K562 (cell line): ENCODE results near the gene DOLPP1. TPM values are rescaled to one million over a fixed set of nuclear protein-coding genes. Genes with fewer than 3 reads are reported as not detected.

Experiments
- ARNT ChIP-seq, 2 experiments: fragments of 450-650 bp; IDR thresholded peaks; 2 replicates each; pipeline ENCODE4 v1.6.1; 2016; ENCODE audit warnings: mild to moderate bottlenecking in 1 of 2
- CHD7 ChIP-seq: fragments of 200-600 bp; sonication (generic); IDR thresholded peaks from one replicate; pipeline ENCODE4 v1.6.1; 2012; ENCODE audit warnings: mild to moderate bottlenecking, low read depth, low read length, inconsistent platforms
- FUS ChIP-seq: fragments of 200-400 bp; formaldehyde crosslinking; optimal IDR thresholded peaks from 2 replicates; pipeline ENCODE3; 2017; ENCODE audit warnings: low read depth, low read length
- HES1 ChIP-seq: fragments of 450-650 bp; IDR thresholded peaks from 2 replicates; pipeline ENCODE4 v1.6.1; 2016; ENCODE audit warnings: low read depth, mild to moderate bottlenecking, moderate library complexity
- NEUROD1 ChIP-seq: fragments of 150-350 bp; IDR thresholded peaks from 2 replicates; pipeline ENCODE4 v1.6.1; 2014; ENCODE audit warnings: borderline replicate concordance, low read length, low read depth; ENCODE audit not compliant: partially characterized antibody
- PPARD ChIP-seq: fragments of 250-450 bp; sonication (Bioruptor Pico); IDR thresholded peaks from 2 replicates; pipeline ENCODE4 v1.8.0; 2022; ENCODE audit warnings: inconsistent platforms, mild to moderate bottlenecking, moderate library complexity
- RB1 ChIP-seq: fragments of 450-650 bp; IDR thresholded peaks from 2 replicates; pipeline ENCODE4 v1.6.1; 2017; ENCODE audit warnings: low read depth, mild to moderate bottlenecking
- ZBTB2 ChIP-seq: fragments of 450-650 bp; IDR thresholded peaks from 2 replicates; pipeline ENCODE4 v1.6.1; 2016; ENCODE audit warnings: antibody characterized with exemption
- ZFP1 ChIP-seq: fragments of 450-650 bp; formaldehyde crosslinking; IDR thresholded peaks from 2 replicates; pipeline ENCODE4 v1.4.0; 2020; ENCODE audit warnings: mild to moderate bottlenecking, mixed read lengths
- ZNF316 ChIP-seq: fragments of 450-650 bp; IDR thresholded peaks from 2 replicates; pipeline ENCODE4 v1.6.1; 2016
- ZNF639 ChIP-seq, 2 experiments: fragments of 200-800 bp in 1 of 2; sonication (Bioruptor generic) in 1 of 2; sonication (generic) in 1 of 2; formaldehyde crosslinking in 1 of 2; IDR thresholded peaks in 1 of 2; conservative IDR thresholded peaks in 1 of 2; 2 replicates each; pipeline versions ENCODE4 v1.5.0 to v1.6.1; 2016 to 2020; ENCODE audit warnings: missing compliant biosample characterization in 1 of 2, missing genetic modification characterization in 1 of 2, missing genetic modification reagents in 1 of 2
- polyA plus RNA-seq, 8 experiments: library from polyadenylated mRNA; depleted of rRNA in 4 of 8; stranded (reverse) in 5 of 8; unstranded in 3 of 8; fragments of >200 nt; fragmentation: Nextera tagmentation in 2 of 8; fragmentation: Illumina TruSeq in 1 of 8; extraction: Ambion mirVana in 2 of 8; extraction: Trizol in 1 of 8; gene quantifications; 2 replicates each; pipeline versions ENCODE4 v1.2.1 to v1.2.3, GENCODE V29; 2011 to 2014; ENCODE audit warnings: inconsistent platforms in 1 of 8, missing spikeins in 1 of 8
- total RNA-seq, 7 experiments: library from RNA; depleted of rRNA in 6 of 7; stranded (reverse); fragments of >200 nt in 6 of 7; fragmentation: Illumina TruSeq in 2 of 7; extraction: Trizol in 2 of 7; gene quantifications; 2 replicates each; pipeline versions ENCODE4 v1.2.1 to v1.2.3, GENCODE V29; 2011 to 2021; ENCODE audit warnings: low replicate concordance in 1 of 7

Gene DOLPP1
- total and polyA plus RNA-seq, 9 of the 15 experiments (the other 6 are each of a cell fraction or from before 2014, with no cell fraction given): 3.0 to 39.8 (median 30.5) TPM

GRCh38 chr9:129126749-129127618 lies 46.1 kb downstream of the DOLPP1 start (continued):
- TF ChIP-seq CHD7: no peak
- no peak for TF ChIP-seq NEUROD1
- TF ChIP-seq PPARD: no peak
- no peak for TF ChIP-seq ARNT (IDR thresholded peaks at IDR 0.05)
- no peak for TF ChIP-seq ZNF316
- no peak for TF ChIP-seq ZFP1
- TF ChIP-seq ZNF639 (CRISPR knock-in tag; conservative IDR thresholded peaks at IDR 0.05 in 1 of 2, IDR thresholded peaks at IDR 0.05 in 1 of 2): no peak
- TF ChIP-seq FUS: no peak
- no peak for TF ChIP-seq HES1
- no peak for TF ChIP-seq RB1
- TF ChIP-seq ZBTB2: no peak
